ENCODE data around the gene ATG5. TPM values are rescaled to one million over a fixed set of nuclear protein-coding genes. Genes with fewer than 3 reads are reported as not detected.
A peak's percentile ranks its signal among the peaks of the same experiment; 100 is the strongest.

ATG5 gene
- total RNA-seq (2014; rRNA removed; shearing (Covaris generic)): 27.8 and 32.6 TPM in 2 replicates
- 16.4 and 16.5 TPM in 2 replicates for polyA plus RNA-seq (2015; cell fraction: cytosol; rRNA removed)
- 9.3 and 20.9 TPM in 2 replicates for polyA plus RNA-seq (2015; cell fraction: nucleus; rRNA removed)

- in situ Hi-C loops (cut with HindIII; ENCODE audit: low pct_unique_long_range_greater_than_20kb, low sequenced_read_pairs): no loop called here
- DNase-seq (ENCODE audit: low read depth, low spot score): peak; percentile 97
Measured at GRCh38 chr6:106325336-106326178, at the start of gene ATG5. Gene ATG5, minus strand, starts transcription at chr6:106325760. Its CDS starts 9,552 bp downstream, at chr6:106316208.

- in situ Hi-C loops (cut with HindIII; ENCODE audit: low pct_unique_long_range_greater_than_20kb, low sequenced_read_pairs): no loop called here
- no peak for DNase-seq (ENCODE audit: low read depth, low spot score)
Measured at GRCh38 chr6:106373502-106374239, 48.1 kb upstream of the ATG5 start.

GRCh38 chr6:106372838-106373501 lies 47.4 kb upstream of the ATG5 start:
- in situ Hi-C loops (cut with HindIII; ENCODE audit: low pct_unique_long_range_greater_than_20kb, low sequenced_read_pairs): no loop called here

GRCh38 chr6:106370639-106371038 lies 45.1 kb upstream of the ATG5 start:
- DNase-seq (ENCODE audit: low read depth, low spot score): no peak
- in situ Hi-C loops (cut with HindIII; ENCODE audit: low pct_unique_long_range_greater_than_20kb, low sequenced_read_pairs): no loop called here

More at GRCh38 chr6:106372838-106373501, 47.4 kb upstream of the ATG5 start:
- DNase-seq (ENCODE audit: low read depth, low spot score): no peak

- DNase-seq (ENCODE audit: low read depth, low spot score): no peak
- in situ Hi-C loops (cut with HindIII; ENCODE audit: low pct_unique_long_range_greater_than_20kb, low sequenced_read_pairs): no loop called here
Measured at GRCh38 chr6:106369739-106370138, 44.2 kb upstream of the ATG5 start.

GRCh38 chr6:106363401-106364138 lies 38.0 kb upstream of the ATG5 start:
- in situ Hi-C loops (cut with HindIII; ENCODE audit: low pct_unique_long_range_greater_than_20kb, low sequenced_read_pairs): no loop called here

GRCh38 chr6:106360989-106361430 lies 35.5 kb upstream of the ATG5 start:
- no peak for DNase-seq (ENCODE audit: low read depth, low spot score)
- in situ Hi-C loops (cut with HindIII; ENCODE audit: low pct_unique_long_range_greater_than_20kb, low sequenced_read_pairs): no loop called here

More at GRCh38 chr6:106363401-106364138, 38.0 kb upstream of the ATG5 start:
- no peak for DNase-seq (ENCODE audit: low read depth, low spot score)

- DNase-seq (ENCODE audit: low read depth, low spot score): peak; percentile 29
- in situ Hi-C loops (cut with HindIII; ENCODE audit: low pct_unique_long_range_greater_than_20kb, low sequenced_read_pairs): no loop called here
Measured at GRCh38 chr6:106360410-106360988, 34.9 kb upstream of the ATG5 start, which contains the start of gene CRYBG1. Gene CRYBG1, plus strand, starts transcription at chr6:106360717. Its CDS starts 192 bp downstream, at chr6:106360909.

GRCh38 chr6:106359959-106360409 lies 34.4 kb upstream of the ATG5 start:
- DNase-seq (ENCODE audit: low read depth, low spot score): no peak
- in situ Hi-C loops (cut with HindIII; ENCODE audit: low pct_unique_long_range_greater_than_20kb, low sequenced_read_pairs): no loop called here

GRCh38 chr6:106356378-106356777 lies 30.8 kb upstream of the ATG5 start:
- in situ Hi-C loops (cut with HindIII; ENCODE audit: low pct_unique_long_range_greater_than_20kb, low sequenced_read_pairs): no loop called here
- DNase-seq (ENCODE audit: low read depth, low spot score): no peak

GRCh38 chr6:106347219-106347618 lies 21.7 kb upstream of the ATG5 start:
- DNase-seq (ENCODE audit: low read depth, low spot score): no peak
- in situ Hi-C loops (cut with HindIII; ENCODE audit: low pct_unique_long_range_greater_than_20kb, low sequenced_read_pairs): no loop called here

- in situ Hi-C loops (cut with HindIII; ENCODE audit: low pct_unique_long_range_greater_than_20kb, low sequenced_read_pairs): no loop called here
- peak; percentile 80 for DNase-seq (ENCODE audit: low read depth, low spot score)
Measured at GRCh38 chr6:106339334-106340029, 13.9 kb upstream of the ATG5 start.

- in situ Hi-C loops (cut with HindIII; ENCODE audit: low pct_unique_long_range_greater_than_20kb, low sequenced_read_pairs): no loop called here
- peak; percentile 58 for DNase-seq (ENCODE audit: low read depth, low spot score)
Measured at GRCh38 chr6:106334646-106335448, 9.3 kb upstream of the ATG5 start.

- DNase-seq (ENCODE audit: low read depth, low spot score): no peak
- in situ Hi-C loops (cut with HindIII; ENCODE audit: low pct_unique_long_range_greater_than_20kb, low sequenced_read_pairs): no loop called here
Measured at GRCh38 chr6:106324726-106325335, 729 bp downstream of the ATG5 start.

- in situ Hi-C loops (cut with HindIII; ENCODE audit: low pct_unique_long_range_greater_than_20kb, low sequenced_read_pairs): no loop called here
- DNase-seq (ENCODE audit: low read depth, low spot score): no peak
Measured at GRCh38 chr6:106321940-106322339, 3.6 kb downstream of the ATG5 start.

Data from SK-MEL-5 (cell line).